ENCODE measurements around the gene BMPER.

The BMPER gene

GRCh38 chr7:34189031-34189430, 283.7 kb downstream of the BMPER start:
- no peaks in the 10 kb centered on the region for H3K36me3 ChIP-seq (ENCODE audit: insufficient read depth, low read length)
- no peaks in the 10 kb centered on the region for H3K4me1 ChIP-seq (ENCODE audit: control insufficient read depth, insufficient read depth, low read length)
- peaks cover 6% of the 10 kb centered on the region for H3K27me3 ChIP-seq (ENCODE audit: control insufficient read depth, insufficient read depth, low read length)
- no peak overlapping the region for H3K4me3 ChIP-seq (ENCODE audit: low read length)
- H3K9ac ChIP-seq (ENCODE audit: low read depth, low read length): no peak overlapping the region
- H3K4me2 ChIP-seq (ENCODE audit: low read length): no peak overlapping the region
- H3K9me3 ChIP-seq (replicated peaks; ENCODE audit: low read length): no peaks in the 10 kb centered on the region

- Histone ChIP-seq H3K9me3 (replicated peaks; ENCODE audit: low read length) (no peaks in the 10 kb centered on the region), H3K27me3 (ENCODE audit: control insufficient read depth, insufficient read depth, low read length) (peaks cover 6% of the 10 kb centered on the region), H3K4me2 (ENCODE audit: low read length) (no peak overlapping the region), H3K36me3 (ENCODE audit: insufficient read depth, low read length) (no peaks in the 10 kb centered on the region), H3K4me3 (ENCODE audit: low read length) (no peak overlapping the region), H3K4me1 (ENCODE audit: control insufficient read depth, insufficient read depth, low read length) (no peaks in the 10 kb centered on the region), H3K9ac (ENCODE audit: low read depth, low read length) (no peak overlapping the region)
Observed at GRCh38 chr7:34190299-34190698, 285.0 kb downstream of the BMPER start.

GRCh38 chr7:34191162-34191561, 285.8 kb downstream of the BMPER start:
- Histone ChIP-seq H3K27me3 (ENCODE audit: control insufficient read depth, insufficient read depth, low read length) (peaks cover 6% of the 10 kb centered on the region), H3K4me2 (ENCODE audit: low read length) (no peak overlapping the region), H3K4me1 (ENCODE audit: control insufficient read depth, insufficient read depth, low read length) (no peaks in the 10 kb centered on the region), H3K36me3 (ENCODE audit: insufficient read depth, low read length) (no peaks in the 10 kb centered on the region), H3K9me3 (replicated peaks; ENCODE audit: low read length) (no peaks in the 10 kb centered on the region), H3K9ac (ENCODE audit: low read depth, low read length) (no peak overlapping the region), H3K4me3 (ENCODE audit: low read length) (no peak overlapping the region)

GRCh38 chr7:34191771-34192479, 286.6 kb downstream of the BMPER start:
- no peaks in the 10 kb centered on the region for H3K36me3 ChIP-seq (ENCODE audit: insufficient read depth, low read length)
- H3K4me1 ChIP-seq (ENCODE audit: control insufficient read depth, insufficient read depth, low read length): no peaks in the 10 kb centered on the region
- no peaks in the 10 kb centered on the region for H3K9me3 ChIP-seq (replicated peaks; ENCODE audit: low read length)
- H3K4me2 ChIP-seq (ENCODE audit: low read length): no peak overlapping the region
- no peak overlapping the region for H3K4me3 ChIP-seq (ENCODE audit: low read length)
- H3K9ac ChIP-seq (ENCODE audit: low read depth, low read length): no peak overlapping the region
- H3K27me3 ChIP-seq (ENCODE audit: control insufficient read depth, insufficient read depth, low read length): peaks cover 6% of the 10 kb centered on the region

GRCh38 chr7:34192906-34193305, 287.6 kb downstream of the BMPER start:
- H3K36me3 ChIP-seq (ENCODE audit: insufficient read depth, low read length): no peaks in the 10 kb centered on the region
- H3K27me3 ChIP-seq (ENCODE audit: control insufficient read depth, insufficient read depth, low read length): peaks cover 6% of the 10 kb centered on the region
- no peak overlapping the region for H3K9ac ChIP-seq (ENCODE audit: low read depth, low read length)
- no peak overlapping the region for H3K4me2 ChIP-seq (ENCODE audit: low read length)
- no peak overlapping the region for H3K4me3 ChIP-seq (ENCODE audit: low read length)
- H3K4me1 ChIP-seq (ENCODE audit: control insufficient read depth, insufficient read depth, low read length): no peaks in the 10 kb centered on the region
- no peaks in the 10 kb centered on the region for H3K9me3 ChIP-seq (replicated peaks; ENCODE audit: low read length)

- no peak overlapping the region for H3K9ac ChIP-seq (ENCODE audit: low read depth, low read length)
- no peak overlapping the region for H3K4me2 ChIP-seq (ENCODE audit: low read length)
- H3K36me3 ChIP-seq (ENCODE audit: insufficient read depth, low read length): no peaks in the 10 kb centered on the region
- no peak overlapping the region for H3K4me3 ChIP-seq (ENCODE audit: low read length)
- no peaks in the 10 kb centered on the region for H3K9me3 ChIP-seq (replicated peaks; ENCODE audit: low read length)
- no peaks in the 10 kb centered on the region for H3K27me3 ChIP-seq (ENCODE audit: control insufficient read depth, insufficient read depth, low read length)
- H3K4me1 ChIP-seq (ENCODE audit: control insufficient read depth, insufficient read depth, low read length): no peaks in the 10 kb centered on the region
Observed at GRCh38 chr7:34198231-34198641, 292.9 kb downstream of the BMPER start.

Measured in skeletal muscle satellite cell (primary cell).